Measurements from ENCODE around the gene ANKRD13B.
A peak's percentile ranks its signal among the peaks of the same experiment; 100 is the strongest.

Gene ANKRD13B

DNA sequence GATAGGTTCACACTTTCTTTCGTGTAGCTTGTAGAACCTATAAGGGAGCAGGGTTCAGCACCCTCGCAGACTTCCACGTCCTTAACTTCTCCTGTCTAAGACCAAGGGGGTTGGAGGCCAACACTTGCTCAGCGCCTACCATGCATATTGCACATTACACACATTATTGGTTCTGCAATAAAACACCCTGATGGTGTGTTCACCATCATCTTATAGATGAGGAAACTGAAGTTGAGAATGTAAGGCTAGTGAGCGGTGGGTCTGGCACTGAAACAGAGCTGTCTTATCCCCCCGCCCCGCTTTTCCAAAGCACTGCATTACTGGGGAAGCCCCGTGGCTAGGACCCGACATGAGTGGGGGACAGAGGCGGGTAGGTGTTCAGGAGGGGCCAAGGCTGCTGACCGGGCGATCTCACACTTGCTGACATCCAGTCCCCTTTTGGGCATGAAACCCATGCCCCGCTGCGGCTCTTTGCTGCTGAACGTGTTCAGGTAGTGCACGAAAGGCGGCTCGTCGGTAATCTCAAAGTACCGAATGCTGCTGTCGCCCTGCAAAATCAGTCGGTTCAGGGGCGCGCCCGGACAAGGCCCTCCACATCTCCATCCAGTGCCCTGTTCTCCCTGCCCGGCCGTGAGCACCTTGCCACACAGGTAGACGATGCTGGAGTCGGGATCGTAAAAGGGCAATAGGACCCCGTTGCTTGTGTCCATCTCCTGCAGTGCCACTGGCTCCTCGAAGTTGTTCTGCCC is 23.5 kb downstream of the ANKRD13B start:
- no peak for DNase-seq (ENCODE audit: low read depth in 1 of 2, low spot score in 1 of 2)

DNA sequence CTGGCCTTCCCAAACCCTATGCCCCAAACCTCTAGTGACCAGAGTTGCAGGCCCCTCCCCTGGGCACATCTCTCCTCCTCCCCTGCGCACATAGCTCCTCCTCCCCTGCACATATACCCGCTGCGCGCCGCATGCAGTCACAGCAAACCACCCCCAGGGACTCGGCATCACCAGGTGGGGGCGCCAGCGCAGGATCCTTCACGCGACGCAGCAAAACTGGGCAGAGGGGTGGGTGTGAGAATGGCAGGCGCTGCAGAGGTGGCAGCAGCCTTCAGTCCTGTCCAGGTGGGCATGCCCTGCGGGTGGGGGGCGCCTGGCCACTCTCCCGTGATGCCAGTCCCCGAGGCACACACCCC is 24.2 kb downstream of the ANKRD13B start:
- DNase-seq (ENCODE audit: low read depth in 1 of 2, low spot score in 1 of 2): peak; percentile 81 to 87

DNA sequence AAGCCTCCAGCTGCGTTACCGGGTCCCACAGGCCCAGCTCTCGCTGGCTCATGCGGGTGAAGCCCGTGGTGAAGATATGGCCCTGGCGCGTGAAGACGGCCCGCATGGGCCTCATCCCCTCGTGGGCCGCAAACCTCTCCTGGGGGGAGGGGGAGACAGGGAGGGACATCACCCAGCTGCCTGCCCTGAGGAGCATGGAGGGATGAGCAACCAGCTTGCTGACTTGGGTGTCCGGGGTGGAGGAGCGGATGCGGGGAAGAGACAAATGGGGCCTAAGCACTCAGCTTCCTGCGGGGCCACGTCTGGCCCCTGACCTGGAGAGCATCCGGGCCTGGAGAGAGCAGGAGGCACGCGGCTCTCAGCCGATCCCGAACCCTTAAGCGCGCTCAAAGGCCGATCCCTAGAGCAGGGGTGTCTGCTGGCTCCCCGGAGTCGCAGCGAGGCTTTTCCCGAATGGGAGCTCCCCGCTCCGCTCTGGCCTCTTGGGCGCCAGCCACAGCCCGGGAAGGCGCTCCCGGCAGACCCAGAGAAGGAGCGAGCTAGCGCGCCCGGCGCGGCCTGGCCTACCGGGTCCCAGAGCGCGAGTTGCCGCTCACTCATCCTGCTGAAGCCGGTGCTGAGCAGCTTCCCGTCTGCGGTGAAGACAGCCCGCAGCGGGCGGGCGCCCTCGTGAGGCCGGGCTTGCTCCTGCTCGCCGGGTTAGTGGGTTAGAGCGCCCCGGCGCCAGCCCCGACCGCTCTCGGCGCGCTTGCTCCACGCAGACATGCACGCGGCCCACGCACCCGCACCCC is 24.7 kb downstream of the ANKRD13B start:
- DNase-seq (ENCODE audit: low read depth in 1 of 2, low spot score in 1 of 2): peak; percentile 78 to 80

- no peak for DNase-seq (ENCODE audit: low read depth in 1 of 2, low spot score in 1 of 2)
These were observed 25.5 kb downstream of the ANKRD13B start for GRCh38 chr17:29618272-29619065.

DNA sequence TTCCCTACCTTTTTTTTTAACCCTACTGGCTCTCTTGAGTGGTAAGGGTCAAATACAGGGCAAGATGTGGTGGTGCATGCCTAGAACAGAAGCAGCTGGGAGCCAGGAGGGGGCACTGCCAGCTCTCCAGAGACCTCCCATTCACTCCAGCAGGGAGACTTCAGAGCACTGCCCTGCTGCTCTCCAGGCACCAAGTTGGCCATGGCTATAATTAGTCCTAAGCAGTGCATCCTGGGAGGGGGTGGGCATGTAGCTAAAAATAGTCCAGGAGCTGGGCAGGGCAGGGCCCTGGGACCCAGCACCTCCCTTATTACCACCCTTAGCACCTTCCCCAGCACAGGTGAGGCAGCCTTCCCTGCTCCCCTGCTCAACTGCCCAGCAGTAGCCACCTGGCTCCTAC is 26.3 kb downstream of the ANKRD13B start:
- DNase-seq (ENCODE audit: low read depth in 1 of 2, low spot score in 1 of 2): no peak

DNA sequence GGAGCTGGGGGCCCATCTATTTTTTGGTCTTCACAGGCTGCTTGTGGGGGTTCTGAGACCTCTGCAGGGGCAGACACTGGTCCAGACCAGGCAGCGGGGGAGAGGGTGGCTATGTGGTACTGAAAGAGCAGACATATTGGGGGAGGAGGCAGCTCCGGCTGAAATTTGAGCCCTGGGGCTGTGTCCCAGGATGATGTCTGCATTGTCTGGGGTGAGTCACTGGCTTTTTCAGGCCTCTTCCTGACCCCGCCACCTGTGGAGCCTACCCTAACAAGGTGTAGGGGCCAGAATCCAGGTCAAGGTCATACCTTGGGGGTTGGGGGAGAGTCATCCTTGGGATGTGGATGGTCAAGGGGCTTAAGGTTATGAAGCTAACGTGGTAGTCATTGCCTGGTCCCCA is 27.3 kb downstream of the ANKRD13B start:
- DNase-seq (ENCODE audit: low read depth in 1 of 2, low spot score in 1 of 2): no peak

DNA sequence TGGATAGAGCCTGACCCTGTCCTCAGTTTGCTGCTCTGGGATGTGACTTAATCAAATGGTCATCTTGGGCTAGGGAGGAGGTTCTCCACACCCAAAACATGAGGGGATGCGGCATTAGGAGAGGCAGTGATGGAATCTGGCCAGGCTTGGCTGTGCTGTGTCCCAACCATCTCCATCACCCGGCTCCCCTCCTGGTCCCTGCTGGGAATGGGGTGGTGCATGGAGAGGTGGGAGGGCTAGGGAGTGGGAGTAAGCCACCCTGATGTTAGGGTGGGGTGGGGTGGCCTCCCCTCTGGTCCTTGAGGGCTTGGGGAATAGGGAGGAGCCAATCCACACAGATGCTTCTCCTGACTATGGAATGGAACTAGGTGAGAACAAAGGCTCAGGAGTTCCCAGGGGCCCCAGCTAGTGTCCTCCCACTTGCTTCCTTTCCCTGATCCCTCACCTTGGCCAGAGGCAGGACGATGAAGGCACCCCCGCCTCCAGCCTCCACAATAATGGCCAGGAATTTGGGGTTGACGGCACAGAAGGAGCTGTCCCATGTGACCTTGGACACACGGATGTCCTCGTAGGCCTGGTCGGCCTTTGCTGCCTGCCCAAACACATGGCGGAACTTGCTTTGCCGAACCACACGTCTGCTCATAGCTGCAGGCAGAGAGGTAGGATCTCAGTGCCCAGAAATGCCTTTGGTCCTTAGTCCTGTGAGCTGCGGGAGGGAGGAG is 28.0 kb downstream of the ANKRD13B start:
- DNase-seq (ENCODE audit: low read depth in 1 of 2, low spot score in 1 of 2): no peak

GRCh38 chr17:29621751-29622194 is 28.8 kb downstream of the ANKRD13B start:
- no peak for DNase-seq (ENCODE audit: low read depth in 1 of 2, low spot score in 1 of 2)

DNA sequence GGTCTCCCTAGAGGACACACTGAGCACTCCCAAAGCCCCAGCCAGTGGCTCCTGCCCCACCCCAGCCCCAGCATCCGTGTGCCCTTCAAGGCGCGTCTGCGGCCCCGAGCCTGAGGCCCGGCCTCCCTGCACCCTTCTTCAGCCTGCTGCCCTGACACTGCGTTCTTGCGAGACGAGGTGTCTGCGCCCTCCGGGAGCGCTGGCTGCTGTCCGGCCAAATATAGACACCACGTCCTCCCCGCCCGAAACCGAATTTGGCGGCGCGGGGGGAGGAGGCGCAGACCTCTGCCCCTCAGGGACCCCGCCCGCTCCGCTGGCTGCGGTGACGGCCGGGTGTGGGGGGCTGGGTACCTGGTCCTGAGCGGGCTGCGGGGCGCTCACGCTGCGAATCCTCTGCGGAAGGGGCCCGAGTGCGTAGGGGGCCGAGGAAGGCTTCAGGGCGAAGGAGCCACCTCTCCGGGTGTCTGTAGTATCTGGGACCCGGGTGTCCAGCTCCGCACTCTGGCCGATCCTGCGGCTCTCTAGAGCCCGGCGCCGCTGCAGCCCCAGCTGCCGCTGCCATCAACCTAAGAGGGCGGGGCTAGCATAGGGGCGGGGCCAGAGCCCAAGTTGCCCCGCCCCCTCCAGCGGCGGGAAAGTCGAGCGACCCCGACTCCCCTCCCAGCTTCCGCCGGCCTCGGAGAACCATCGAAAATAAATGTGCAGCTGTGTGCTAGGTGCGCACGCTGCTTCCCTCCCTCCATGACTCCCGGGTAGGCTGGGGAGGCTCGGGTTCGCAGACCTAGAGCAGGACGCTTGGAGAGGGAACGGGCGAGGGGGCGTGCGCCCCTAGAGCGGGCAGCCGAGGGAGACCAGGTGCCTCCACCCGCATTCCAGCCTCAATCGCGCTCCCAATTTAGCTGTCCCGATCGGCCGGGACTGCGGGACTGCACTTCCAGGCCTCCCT is 29.7 kb downstream of the ANKRD13B start, which contains the start of gene CORO6:
Gene CORO6 (minus strand): TSS at position 576 of the 946 bp plus-strand sequence. CDS start 1,491 bp downstream, outside the sequence.
- peak; percentile 35 to 68 for DNase-seq (ENCODE audit: low read depth in 1 of 2, low spot score in 1 of 2)

DNA sequence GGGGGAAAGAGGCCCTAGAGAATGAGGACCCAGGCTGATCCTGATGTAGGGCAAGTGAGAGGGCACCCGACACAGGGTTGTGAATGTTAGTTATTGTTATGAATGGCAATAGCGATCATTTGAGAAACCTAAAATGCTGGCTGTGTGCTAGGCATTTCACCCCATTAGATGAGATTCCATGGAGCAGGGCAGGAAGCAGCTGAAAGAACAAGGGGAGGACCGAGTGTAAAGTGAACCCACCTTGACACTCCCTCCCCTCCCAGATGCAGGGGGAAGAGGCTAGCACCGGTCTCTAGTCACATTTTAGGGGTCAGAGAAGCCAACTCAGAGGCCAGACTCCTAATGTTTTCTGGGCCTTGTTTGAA is 30.3 kb downstream of the ANKRD13B start:
- no peak for DNase-seq (ENCODE audit: low read depth in 1 of 2, low spot score in 1 of 2)

DNA sequence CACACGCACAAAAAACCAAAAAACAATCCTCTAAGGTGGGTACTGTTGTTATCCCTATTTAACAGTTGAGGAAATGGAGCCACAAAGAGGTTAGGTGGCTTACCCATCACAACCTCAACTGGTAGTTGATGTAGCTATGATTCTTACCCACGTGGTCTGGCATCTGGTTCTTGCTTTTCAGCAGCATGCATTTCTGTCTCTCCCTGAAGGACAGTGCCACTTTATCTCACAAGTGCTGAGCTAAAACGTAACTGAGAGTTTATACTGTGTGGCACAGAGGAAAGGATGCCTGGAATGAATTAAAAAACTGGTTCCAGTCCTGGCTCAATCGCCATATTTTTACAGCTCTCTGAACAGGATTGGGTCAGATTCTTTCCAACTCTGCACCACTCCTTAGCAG is 31.7 kb downstream of the ANKRD13B start:
- DNase-seq (ENCODE audit: low read depth in 1 of 2, low spot score in 1 of 2): no peak

DNA sequence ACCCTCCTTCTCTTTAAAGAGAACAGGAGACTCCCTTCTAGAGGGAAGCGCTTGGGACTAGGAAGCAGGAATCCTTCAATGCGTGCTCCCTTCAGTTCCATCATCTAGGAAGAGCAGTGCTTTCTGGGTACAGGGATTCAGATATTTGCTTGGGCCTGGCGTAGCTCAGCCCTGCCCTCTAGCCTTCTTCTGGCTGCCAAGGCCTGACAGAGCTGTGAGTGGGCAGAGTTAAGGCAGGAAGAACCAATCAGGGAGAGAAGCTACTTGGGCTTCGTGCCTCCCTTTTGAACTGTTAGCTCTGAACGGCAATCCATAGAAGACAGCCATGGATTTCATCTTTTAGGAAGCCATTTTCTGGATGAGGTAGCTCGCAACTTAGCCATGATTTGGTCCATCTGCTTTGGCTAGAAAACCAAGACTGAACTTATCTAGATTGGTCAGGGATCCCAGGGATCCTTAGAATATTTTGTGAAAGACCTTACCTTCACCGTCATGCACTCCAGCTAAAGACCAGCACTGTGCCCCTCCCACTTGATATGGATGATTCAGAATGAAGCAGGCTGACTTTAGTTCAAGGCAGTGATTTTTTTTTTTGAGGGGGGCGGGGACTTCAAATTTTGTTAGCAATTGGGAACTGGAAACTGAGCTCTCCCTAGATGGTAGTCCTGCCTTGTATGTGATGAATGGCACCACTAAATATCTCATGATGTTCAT is 32.3 kb downstream of the ANKRD13B start:
- no peak for DNase-seq (ENCODE audit: low read depth in 1 of 2, low spot score in 1 of 2)

DNA sequence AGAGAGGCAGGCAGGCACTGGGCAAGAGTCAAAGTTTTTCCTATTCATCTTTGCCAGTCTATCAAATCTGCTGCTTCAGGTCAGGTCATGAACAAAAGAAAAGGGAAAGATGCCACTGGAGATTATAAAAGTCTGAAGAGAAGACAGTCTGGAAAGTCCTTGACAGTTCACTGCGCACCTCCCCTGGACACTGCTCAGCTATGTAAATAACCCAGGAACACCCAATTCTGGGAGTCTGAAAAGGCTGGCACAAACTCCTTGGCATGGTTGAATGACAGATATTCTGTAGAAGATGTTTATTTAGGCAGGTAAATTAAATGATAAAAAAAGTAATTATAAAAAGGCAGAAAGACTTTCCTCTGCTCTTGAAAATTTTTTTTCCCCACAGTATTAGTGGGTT is 35.0 kb downstream of the ANKRD13B start:
- DNase-seq (ENCODE audit: low read depth in 1 of 2, low spot score in 1 of 2): no peak

- no peak for DNase-seq (ENCODE audit: low read depth in 1 of 2, low spot score in 1 of 2)
These were observed 35.7 kb downstream of the ANKRD13B start for GRCh38 chr17:29628644-29629043.

- DNase-seq (ENCODE audit: low read depth in 1 of 2, low spot score in 1 of 2): no peak
These were observed 36.9 kb downstream of the ANKRD13B start for GRCh38 chr17:29629839-29630238.

- no peak for DNase-seq (ENCODE audit: low read depth in 1 of 2, low spot score in 1 of 2)
These were observed 37.8 kb downstream of the ANKRD13B start for GRCh38 chr17:29630630-29631193.

- DNase-seq (ENCODE audit: low read depth in 1 of 2, low spot score in 1 of 2): no peak
These were observed 41.0 kb downstream of the ANKRD13B start for GRCh38 chr17:29633886-29634285.

DNA sequence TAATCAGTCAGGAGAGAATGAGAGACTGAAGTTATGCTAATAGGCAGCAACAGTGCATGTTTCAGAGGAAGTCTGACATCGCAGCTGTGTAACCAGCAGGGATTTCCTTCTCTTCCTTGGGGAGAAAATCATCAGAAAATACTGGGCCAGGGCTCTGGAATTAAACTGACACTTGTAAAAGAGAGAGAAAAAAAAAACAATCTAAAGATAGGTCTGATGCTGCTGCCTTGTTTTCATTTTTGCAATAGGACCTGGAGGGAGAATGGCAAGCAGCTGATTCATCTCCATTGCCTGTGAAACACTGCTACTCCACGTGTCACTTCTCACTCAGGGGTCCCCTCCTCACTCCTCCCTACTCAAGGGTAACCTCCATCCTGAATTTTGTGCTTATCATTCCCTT is 47.5 kb downstream of the ANKRD13B start:
- DNase-seq (ENCODE audit: low read depth in 1 of 2, low spot score in 1 of 2): no peak
